Neural cell (in vitro differentiated cells): ENCODE measurements around the gene TBCA.

Experiments
- CTCF ChIP-seq: fragments of 450-650 bp; IDR thresholded peaks from 2 replicates; pipeline ENCODE4 v1.5.1; 2014; ENCODE audit warnings: antibody characterized with exemption, mild to moderate bottlenecking, moderate library complexity; ENCODE audit not compliant: poor library complexity, severe bottlenecking
- EP300 ChIP-seq: fragments of 450-650 bp; conservative IDR thresholded peaks from 2 replicates; pipeline ENCODE4 v1.6.1; 2014; ENCODE audit warnings: antibody characterized with exemption, mild to moderate bottlenecking, moderate library complexity; ENCODE audit not compliant: poor library complexity, severe bottlenecking
- EZH2 ChIP-seq: fragments of 200-600, 300-800 bp; shearing (Covaris generic), sonication (generic); IDR thresholded peaks from 2 replicates; pipeline ENCODE4 v1.6.1; 2014; ENCODE audit warnings: antibody characterized with exemption, low read length, borderline replicate concordance, mild to moderate bottlenecking; ENCODE audit not compliant: insufficient read depth, poor library complexity, severe bottlenecking
- POLR2AphosphoS5 ChIP-seq: IDR thresholded peaks from 2 replicates; pipeline ENCODE4 v1.6.1; 2012
- RAD21 ChIP-seq: fragments of 450-650 bp; conservative IDR thresholded peaks from 2 replicates; pipeline ENCODE4 v1.6.1; 2014; ENCODE audit warnings: antibody characterized with exemption, mild to moderate bottlenecking, moderate library complexity
- REST ChIP-seq: IDR thresholded peaks from 2 replicates; pipeline ENCODE4 v1.6.1; 2012; ENCODE audit warnings: borderline replicate concordance
- SMC3 ChIP-seq: fragments of 450-650 bp; conservative IDR thresholded peaks from 2 replicates; pipeline ENCODE4 v1.6.1; 2014; ENCODE audit warnings: antibody characterized with exemption, mild to moderate bottlenecking, moderate library complexity; ENCODE audit not compliant: poor library complexity
- TAF1 ChIP-seq: IDR thresholded peaks from 2 replicates; pipeline ENCODE4 v1.6.1; 2012; ENCODE audit warnings: low read depth

GRCh38 chr5:77744116-77744515, 32.0 kb downstream of the TBCA start:
- no peak for TF ChIP-seq CTCF
- no peak for TF ChIP-seq TAF1
- no peak for TF ChIP-seq RAD21
- TF ChIP-seq SMC3: no peak
- TF ChIP-seq POLR2AphosphoS5: no peak
- TF ChIP-seq REST: no peak
- TF ChIP-seq EZH2: no peak
- no peak for TF ChIP-seq EP300
